HG03139 (cell line): Measurements from ENCODE around the gene HCFC1R1.

ENCODE experiments used
- ATAC-seq: cut with Tn5 transposase; IDR thresholded peaks from one replicate; pipeline ENCODE4 v1.9.1; 2021; ENCODE audit not compliant: unreplicated experiment

HCFC1R1 gene

GRCh38 chr16:3003582-3004270 is 20.0 kb downstream of the HCFC1R1 start:
- peak; percentile 90 for ATAC-seq

- ATAC-seq = no peak
These were observed 22.4 kb downstream of the HCFC1R1 start for GRCh38 chr16:3001316-3001715.

- no peak for ATAC-seq
These were observed 23.2 kb downstream of the HCFC1R1 start for GRCh38 chr16:3000540-3000939.

GRCh38 chr16:2999929-3000328 is 23.8 kb downstream of the HCFC1R1 start:
- ATAC-seq = no peak

- ATAC-seq = no peak
These were observed 27.4 kb downstream of the HCFC1R1 start for GRCh38 chr16:2996298-2996697.

GRCh38 chr16:2992383-2993081 is 31.2 kb downstream of the HCFC1R1 start:
- no peak for ATAC-seq

- ATAC-seq = no peak
These were observed 32.0 kb downstream of the HCFC1R1 start for GRCh38 chr16:2991566-2992261.

GRCh38 chr16:2990891-2991290 is 32.9 kb downstream of the HCFC1R1 start:
- ATAC-seq = no peak

GRCh38 chr16:2988590-2989099 is 35.1 kb downstream of the HCFC1R1 start:
- ATAC-seq = no peak

GRCh38 chr16:2987833-2988232 is 35.9 kb downstream of the HCFC1R1 start:
- no peak for ATAC-seq

GRCh38 chr16:2987286-2987685 is 36.5 kb downstream of the HCFC1R1 start:
- no peak for ATAC-seq

- ATAC-seq = no peak
These were observed 37.0 kb downstream of the HCFC1R1 start for GRCh38 chr16:2986623-2987188.

- ATAC-seq = no peak
These were observed 37.8 kb downstream of the HCFC1R1 start for GRCh38 chr16:2985893-2986355.

- no peak for ATAC-seq
These were observed 38.3 kb downstream of the HCFC1R1 start for GRCh38 chr16:2985462-2985861.

GRCh38 chr16:2983706-2984136 is 40.0 kb downstream of the HCFC1R1 start:
- no peak for ATAC-seq

- no peak for ATAC-seq
These were observed 41.3 kb downstream of the HCFC1R1 start for GRCh38 chr16:2982402-2982801.

GRCh38 chr16:2981899-2982250 is 41.9 kb downstream of the HCFC1R1 start:
- no peak for ATAC-seq

GRCh38 chr16:2981177-2981898 is 42.4 kb downstream of the HCFC1R1 start:
- no peak for ATAC-seq

GRCh38 chr16:2980227-2981176 is 43.2 kb downstream of the HCFC1R1 start, which contains the start of gene PKMYT1:
TSS of gene PKMYT1 (minus strand) at chr16:2980446. CDS start at chr16:2979657, 789 bp downstream.
- peak; percentile 66 for ATAC-seq
